ENCODE results near the gene URGCP.

- TF ChIP-seq EZH2 (IDR thresholded peaks at IDR 0.05) (no peak), POLR2AphosphoS5 (IDR thresholded peaks at IDR 0.05; ENCODE audit: borderline replicate concordance, low read depth, low read length) (no peak), FOXP2 (optimal IDR thresholded peaks at IDR 0.05; ENCODE audit: control extremely low read depth, extremely low read length, insufficient read depth) (no peak)
These were observed 36.5 kb downstream of the URGCP start for GRCh38 chr7:43869867-43870240.

All from SK-N-MC (cell line).